HepG2 (cell line): ENCODE results near the gene HELZ.

Source experiments
- AGO2 ChIP-seq: fragments of 200-400 bp; formaldehyde crosslinking; optimal IDR thresholded peaks from 2 replicates; pipeline ENCODE3; 2017; ENCODE audit warnings: mild to moderate bottlenecking, low read depth, low read length, moderate library complexity
- CTCF ChIP-seq: sonication (generic); formaldehyde crosslinking; IDR thresholded peaks from 2 replicates; pipeline ENCODE4 v1.5.0; 2020; ENCODE audit warnings: mild to moderate bottlenecking, missing genetic modification reagents, moderate library complexity
- EP300 ChIP-seq, 3 experiments: sonication (generic) in 1 of 3; formaldehyde crosslinking in 1 of 3; IDR thresholded peaks; 2 replicates each; pipeline versions ENCODE4 v1.5.1 to v1.6.1; 2011 to 2020; ENCODE audit warnings: low read depth in 2 of 3, low read length in 2 of 3, borderline replicate concordance in 1 of 3, improper control_type of control experiment in 1 of 3, mild to moderate bottlenecking in 1 of 3, missing genetic modification reagents in 1 of 3, moderate library complexity in 1 of 3
- FOSL1 ChIP-seq: sonication (generic); formaldehyde crosslinking; IDR thresholded peaks from 2 replicates; pipeline ENCODE4 v1.9.0; 2021; ENCODE audit warnings: missing genetic modification reagents, borderline replicate concordance
- MYC ChIP-seq: sonication (generic); formaldehyde crosslinking; IDR thresholded peaks from 2 replicates; pipeline ENCODE4 v1.9.0; 2021; ENCODE audit warnings: missing genetic modification reagents, borderline replicate concordance
- PLSCR1 ChIP-seq: sonication (generic); formaldehyde crosslinking; IDR thresholded peaks from 2 replicates; pipeline ENCODE4 v1.5.0; 2020; ENCODE audit warnings: missing genetic modification reagents, mild to moderate bottlenecking, borderline replicate concordance
- POLR2A ChIP-seq, 2 experiments: IDR thresholded peaks; 2 replicates each; pipeline ENCODE4 v1.6.1; 2011; ENCODE audit warnings: low read depth in 2 of 2, low read length in 2 of 2, mild to moderate bottlenecking in 1 of 2, moderate library complexity in 1 of 2; ENCODE audit not compliant: insufficient read depth in 1 of 2
- REST ChIP-seq, 2 experiments: IDR thresholded peaks; 2 replicates each; pipeline ENCODE4 v1.6.1; 2011 to 2012; ENCODE audit warnings: low read length in 2 of 2, borderline replicate concordance in 1 of 2, low read depth in 1 of 2, mild to moderate bottlenecking in 1 of 2, moderate library complexity in 1 of 2
- SP2 ChIP-seq: sonication (generic); formaldehyde crosslinking; IDR thresholded peaks from 2 replicates; pipeline ENCODE4 v1.5.1; 2020; ENCODE audit warnings: mild to moderate bottlenecking, missing genetic modification reagents
- ZNF224 ChIP-seq: sonication (generic); formaldehyde crosslinking; IDR thresholded peaks from 2 replicates; pipeline ENCODE4 v1.5.0; 2020; ENCODE audit warnings: mild to moderate bottlenecking, missing genetic modification reagents
- ZNF747 ChIP-seq: sonication (generic); formaldehyde crosslinking; IDR thresholded peaks from 2 replicates; pipeline ENCODE4 v1.8.1; 2023; ENCODE audit warnings: missing genetic modification reagents, mild to moderate bottlenecking, borderline replicate concordance
- TF ChIP-seq, protein P1 (sequence below): sonication (generic); formaldehyde crosslinking; conservative IDR thresholded peaks from 2 replicates; pipeline ENCODE4 v1.4.0; 2020; ENCODE audit warnings: missing genetic modification reagents

DNA sequence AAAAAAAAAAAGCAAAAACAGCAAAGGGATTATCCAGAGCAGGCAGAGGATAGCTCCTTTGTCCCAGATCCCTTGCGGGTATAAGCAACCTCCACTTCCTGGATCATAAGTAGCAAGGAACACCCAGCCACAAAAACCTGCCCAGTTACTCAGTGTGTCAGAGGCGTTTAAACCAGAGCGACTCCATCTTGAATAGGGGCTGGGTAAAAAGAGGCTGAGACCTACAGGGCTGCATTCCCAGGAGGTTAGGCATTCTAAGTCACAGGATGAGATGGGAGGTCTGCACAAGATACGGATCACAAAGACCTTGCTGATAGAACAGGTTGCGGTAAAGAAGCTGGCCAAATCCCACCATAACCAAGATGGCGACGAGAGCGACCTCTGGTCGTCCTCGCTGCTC is 33.4 kb upstream of the HELZ start:
- no peak for TF ChIP-seq PLSCR1
- no peak for TF ChIP-seq AGO2
- TF ChIP-seq ZNF747: no peak
- no peak for TF ChIP-seq FOSL1 (CRISPR knock-in tag)
- TF ChIP-seq POLR2A (IDR thresholded peaks at IDR 0.05; ENCODE audit: insufficient read depth in 1 of 2, low read depth in 2 of 2, low read length in 2 of 2): no peak
- no peak for TF ChIP-seq REST (IDR thresholded peaks at IDR 0.05; ENCODE audit: borderline replicate concordance in 1 of 2, low read depth in 1 of 2, low read length in 2 of 2)
- TF ChIP-seq, protein P1, sequence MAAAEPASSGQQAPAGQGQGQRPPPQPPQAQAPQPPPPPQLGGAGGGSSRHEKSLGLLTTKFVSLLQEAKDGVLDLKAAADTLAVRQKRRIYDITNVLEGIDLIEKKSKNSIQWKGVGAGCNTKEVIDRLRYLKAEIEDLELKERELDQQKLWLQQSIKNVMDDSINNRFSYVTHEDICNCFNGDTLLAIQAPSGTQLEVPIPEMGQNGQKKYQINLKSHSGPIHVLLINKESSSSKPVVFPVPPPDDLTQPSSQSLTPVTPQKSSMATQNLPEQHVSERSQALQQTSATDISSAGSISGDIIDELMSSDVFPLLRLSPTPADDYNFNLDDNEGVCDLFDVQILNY (CRISPR knock-in tag): no peak
- TF ChIP-seq SP2 (CRISPR knock-in tag): no peak
- TF ChIP-seq ZNF224: no peak
- no peak for TF ChIP-seq EP300 (IDR thresholded peaks at IDR 0.05; ENCODE audit: low read depth in 2 of 2, low read length in 2 of 2)
- no peak for TF ChIP-seq EP300 (CRISPR knock-in tag; IDR thresholded peaks at IDR 0.05; ENCODE audit: borderline replicate concordance)
- no peak for TF ChIP-seq MYC (CRISPR knock-in tag)
- no peak for TF ChIP-seq CTCF (CRISPR knock-in tag)
